ENCODE data around the gene NALCN.

Gene NALCN

DNA sequence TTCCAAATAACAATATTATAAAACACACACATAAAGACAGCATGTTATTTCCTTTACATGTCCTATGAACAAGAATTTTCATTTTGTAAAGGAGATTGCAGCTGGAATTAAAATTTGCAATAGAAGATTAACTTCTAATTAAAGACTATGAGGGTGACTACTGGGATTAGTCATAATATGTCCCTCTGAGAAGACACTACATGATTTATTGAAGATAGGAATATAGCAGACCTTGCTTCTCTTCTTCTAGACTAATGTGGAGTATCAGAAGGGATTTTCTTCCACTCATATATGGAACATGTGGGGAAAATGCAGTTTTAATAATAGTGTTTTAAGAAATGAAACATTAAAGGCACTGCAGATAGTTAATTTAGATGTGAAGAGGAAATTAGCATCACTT lies 177.8 kb downstream of the NALCN start (continued):
- TF ChIP-seq ZNF561 (tag by site-specific recombination; IDR thresholded peaks at IDR 0.05; ENCODE audit: borderline replicate concordance), result no peak
- no peak for TF ChIP-seq TRIM28 (IDR thresholded peaks at IDR 0.05; ENCODE audit: borderline replicate concordance, low read length)
- TF ChIP-seq ZNF623 (tag by site-specific recombination; IDR thresholded peaks at IDR 0.05), result no peak
- no peak for TF ChIP-seq HOXD13 (CRISPR knock-in tag; IDR thresholded peaks at IDR 0.05; ENCODE audit: borderline replicate concordance)
- no peak for TF ChIP-seq ZNF2 (tag by site-specific recombination; IDR thresholded peaks at IDR 0.05)
- TF ChIP-seq ZNF433 (tag by site-specific recombination; IDR thresholded peaks at IDR 0.05; ENCODE audit: low read depth), result no peak
- no peak for TF ChIP-seq ZNF211 (tag by site-specific recombination; IDR thresholded peaks at IDR 0.05; ENCODE audit: low read depth)
- TF ChIP-seq SCRT2 (tag by site-specific recombination; IDR thresholded peaks at IDR 0.05), result no peak

DNA sequence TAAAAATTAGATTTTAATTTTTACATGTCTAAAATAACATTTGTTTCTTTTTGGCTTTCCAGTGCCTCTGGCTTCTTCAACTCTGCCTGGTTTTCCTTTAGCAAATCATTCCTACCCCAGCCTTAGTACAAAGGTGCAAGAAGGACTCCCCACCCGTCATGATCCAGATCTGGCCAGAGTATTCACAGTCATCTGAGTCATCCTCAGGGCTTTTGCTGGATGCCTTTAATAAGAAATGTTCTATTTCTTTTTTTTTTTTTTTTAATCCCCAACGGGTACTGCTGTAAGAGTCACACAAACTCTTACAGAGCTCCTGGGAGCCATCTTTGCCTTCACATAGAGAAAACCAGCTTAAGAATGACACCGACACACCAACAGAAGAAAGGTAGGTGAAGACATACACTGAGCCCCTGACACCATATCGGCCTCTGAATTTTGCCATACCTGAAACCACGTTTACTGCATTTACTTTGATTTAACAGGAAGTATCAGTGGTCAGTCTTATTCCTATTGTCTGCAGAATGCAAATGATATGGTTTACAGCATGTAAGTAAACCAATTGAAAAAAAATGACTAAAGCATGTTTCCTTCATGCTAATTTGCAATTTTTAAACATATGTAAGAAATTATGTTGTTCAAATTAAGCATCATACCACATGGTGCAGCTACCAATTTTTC lies 184.4 kb downstream of the NALCN start:
- no peak overlapping the region for H3K4me3 ChIP-seq (ENCODE audit: low read depth, low read length)
- H3K36me3 ChIP-seq (ENCODE audit: control insufficient read depth in 2 of 2, insufficient read depth in 1 of 2, low read length in 2 of 2), result no peaks in the 10 kb centered on the region
- TF ChIP-seq KLF10 (tag by site-specific recombination; IDR thresholded peaks at IDR 0.05) (no peak), MZF1 (tag by site-specific recombination; IDR thresholded peaks at IDR 0.05; ENCODE audit: borderline replicate concordance) (no peak), ZNF510 (tag by site-specific recombination; IDR thresholded peaks at IDR 0.05; ENCODE audit: insufficient replicate concordance) (no peak)
- no peaks in the 10 kb centered on the region for H3K4me1 ChIP-seq (ENCODE audit: control insufficient read depth, insufficient read depth, low read length)
- POLR2A ChIA-PET, result no interaction called here
- no peak overlapping the region for H3K27ac ChIP-seq (ENCODE audit: extremely low read depth, low read depth, low read length)
- H3K9me3 ChIP-seq (ENCODE audit: control insufficient read depth, insufficient read depth, low read depth, low read length), result no peaks in the 10 kb centered on the region
- CTCF ChIA-PET, result no interaction called here

- POLR2A ChIA-PET, result no interaction called here
- CTCF ChIA-PET, result interaction anchor here (0.6 kb wide), 1 partner anchor 27 kb away, joined by 4 read pairs; no protein-coding TSS in a partner anchor
Observed at GRCh38 chr13:101230271-101230890, 185.9 kb downstream of the NALCN start.

More at GRCh38 chr13:101230271-101230890, 185.9 kb downstream of the NALCN start:
- no peak overlapping the region for H3K4me3 ChIP-seq (ENCODE audit: low read depth, low read length)
- no peak overlapping the region for H3K27ac ChIP-seq (ENCODE audit: extremely low read depth, low read depth, low read length)
- no peaks in the 10 kb centered on the region for H3K9me3 ChIP-seq (ENCODE audit: control insufficient read depth, insufficient read depth, low read depth, low read length)
- TF ChIP-seq, protein P1, sequence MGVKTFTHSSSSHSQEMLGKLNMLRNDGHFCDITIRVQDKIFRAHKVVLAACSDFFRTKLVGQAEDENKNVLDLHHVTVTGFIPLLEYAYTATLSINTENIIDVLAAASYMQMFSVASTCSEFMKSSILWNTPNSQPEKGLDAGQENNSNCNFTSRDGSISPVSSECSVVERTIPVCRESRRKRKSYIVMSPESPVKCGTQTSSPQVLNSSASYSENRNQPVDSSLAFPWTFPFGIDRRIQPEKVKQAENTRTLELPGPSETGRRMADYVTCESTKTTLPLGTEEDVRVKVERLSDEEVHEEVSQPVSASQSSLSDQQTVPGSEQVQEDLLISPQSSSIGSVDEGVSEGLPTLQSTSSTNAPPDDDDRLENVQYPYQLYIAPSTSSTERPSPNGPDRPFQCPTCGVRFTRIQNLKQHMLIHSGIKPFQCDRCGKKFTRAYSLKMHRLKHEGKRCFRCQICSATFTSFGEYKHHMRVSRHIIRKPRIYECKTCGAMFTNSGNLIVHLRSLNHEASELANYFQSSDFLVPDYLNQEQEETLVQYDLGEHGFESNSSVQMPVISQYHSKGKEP (tag by site-specific recombination; IDR thresholded peaks at IDR 0.05), result no peak
- TF ChIP-seq GLI4 (tag by site-specific recombination; IDR thresholded peaks at IDR 0.05), result no peak
- no peak for TF ChIP-seq ZNF623 (tag by site-specific recombination; IDR thresholded peaks at IDR 0.05)
- TF ChIP-seq MZF1 (tag by site-specific recombination; IDR thresholded peaks at IDR 0.05; ENCODE audit: borderline replicate concordance), result no peak
- no peak for TF ChIP-seq PATZ1 (tag by site-specific recombination; IDR thresholded peaks at IDR 0.05)
- no peak for TF ChIP-seq ZFP37 (tag by site-specific recombination; IDR thresholded peaks at IDR 0.05)
- H3K4me1 ChIP-seq (ENCODE audit: control insufficient read depth, insufficient read depth, low read length), result no peaks in the 10 kb centered on the region
- no peaks in the 10 kb centered on the region for H3K36me3 ChIP-seq (ENCODE audit: control insufficient read depth in 2 of 2, insufficient read depth in 1 of 2, low read length in 2 of 2)

All from HEK293 (cell line).